ENCODE measurements around the gene CNTNAP2.

GRCh38 chr7:148105853-148106252 lies 1989.3 kb downstream of the CNTNAP2 start:
- TF ChIP-seq CTCF (IDR thresholded peaks at IDR 0.05; ENCODE audit: control extremely low read depth in 1 of 3, insufficient read depth in 1 of 3, low read depth in 1 of 3, low read length in 3 of 3) (no peak), GTF2F1 (IDR thresholded peaks at IDR 0.05; ENCODE audit: borderline replicate concordance, low read depth, low read length) (no peak), POLR2AphosphoS5 (IDR thresholded peaks at IDR 0.05; ENCODE audit: low read depth, low read length) (no peak), EZH2 (IDR thresholded peaks at IDR 0.05; ENCODE audit: low read depth, low read length, severe bottlenecking) (no peak), ZNF274 (IDR thresholded peaks at IDR 0.05; ENCODE audit: borderline replicate concordance, extremely low read depth, low read length) (no peak), HDAC6 (IDR thresholded peaks at IDR 0.05; ENCODE audit: low read depth, low read length) (no peak), EP300 (IDR thresholded peaks at IDR 0.05; ENCODE audit: borderline replicate concordance in 1 of 2, low read depth in 2 of 2, low read length in 2 of 2) (no peak), YY1 (IDR thresholded peaks at IDR 0.05; ENCODE audit: low read depth, low read length) (no peak)
